ENCODE measurements around the gene CSMD2.

CSMD2 gene

GRCh38 chr1:33548319-33548718, 616.7 kb downstream of the CSMD2 start:
- TF ChIP-seq Cebpa-rat (IDR thresholded peaks at IDR 0.05) = no peak
- Histone ChIP-seq H3K36me3 (no peaks in the 10 kb centered on the region), H3K4me2 (no peak overlapping the region), H3K4me3 (no peak overlapping the region), H3K27me3 (no peaks in the 10 kb centered on the region), H4K20me1 (no peaks in the 10 kb centered on the region), H3K4me1 (no peaks in the 10 kb centered on the region), H3K9ac (no peak overlapping the region), H3K27ac (no peak overlapping the region), H3K9me3 (peaks cover 36% of the 10 kb centered on the region)

GRCh38 chr1:33547576-33547975, 617.5 kb downstream of the CSMD2 start:
- no peaks in the 10 kb centered on the region for H3K36me3 ChIP-seq
- H3K4me3 ChIP-seq = no peak overlapping the region
- no peak overlapping the region for H3K9ac ChIP-seq
- no peaks in the 10 kb centered on the region for H4K20me1 ChIP-seq
- no peak overlapping the region for H3K27ac ChIP-seq
- no peak for TF ChIP-seq Cebpa-rat (IDR thresholded peaks at IDR 0.05)
- H3K9me3 ChIP-seq = peaks cover 36% of the 10 kb centered on the region
- no peaks in the 10 kb centered on the region for H3K4me1 ChIP-seq
- H3K27me3 ChIP-seq = no peaks in the 10 kb centered on the region
- no peak overlapping the region for H3K4me2 ChIP-seq

- H3K9me3 ChIP-seq = peaks cover 6% of the 10 kb centered on the region; the same call in 1 of the 2 replicates
- no peak overlapping the region for H3K4me2 ChIP-seq
- no peak for TF ChIP-seq Cebpa-rat (IDR thresholded peaks at IDR 0.05)
- H3K9ac ChIP-seq = no peak overlapping the region
- H3K27me3 ChIP-seq = no peaks in the 10 kb centered on the region
- no peak overlapping the region for H3K4me3 ChIP-seq
- H3K36me3 ChIP-seq = no peaks in the 10 kb centered on the region
- H3K27ac ChIP-seq = no peak overlapping the region
- H4K20me1 ChIP-seq = no peaks in the 10 kb centered on the region
- H3K4me1 ChIP-seq = peaks cover 7% of the 10 kb centered on the region; the same call in 1 of the 2 replicates
Measured at GRCh38 chr1:33541966-33542365, 623.1 kb downstream of the CSMD2 start.

GRCh38 chr1:33537885-33538284, 627.1 kb downstream of the CSMD2 start:
- no peak overlapping the region for H3K4me3 ChIP-seq
- peaks cover 7% of the 10 kb centered on the region; the same call in 1 of the 2 replicates for H3K4me1 ChIP-seq
- no peaks in the 10 kb centered on the region for H3K27me3 ChIP-seq
- no peaks in the 10 kb centered on the region for H3K36me3 ChIP-seq
- H4K20me1 ChIP-seq = no peaks in the 10 kb centered on the region
- TF ChIP-seq Cebpa-rat (IDR thresholded peaks at IDR 0.05) = no peak
- no peak overlapping the region for H3K4me2 ChIP-seq
- H3K9me3 ChIP-seq = no peaks in the 10 kb centered on the region; the same call in 1 of the 2 replicates
- no peak overlapping the region for H3K9ac ChIP-seq
- no peak overlapping the region for H3K27ac ChIP-seq

- TF ChIP-seq Cebpa-rat (IDR thresholded peaks at IDR 0.05) = no peak
- Histone ChIP-seq H3K4me3 (no peak overlapping the region), H3K4me2 (no peak overlapping the region), H3K9ac (no peak overlapping the region), H3K36me3 (no peaks in the 10 kb centered on the region), H3K4me1 (peaks cover 3% of the 10 kb centered on the region; the same call in 1 of the 2 replicates), H3K27me3 (no peaks in the 10 kb centered on the region), H3K9me3 (no peaks in the 10 kb centered on the region), H4K20me1 (no peaks in the 10 kb centered on the region), H3K27ac (no peak overlapping the region)
Measured at GRCh38 chr1:33535334-33535733, 629.7 kb downstream of the CSMD2 start.

DNA sequence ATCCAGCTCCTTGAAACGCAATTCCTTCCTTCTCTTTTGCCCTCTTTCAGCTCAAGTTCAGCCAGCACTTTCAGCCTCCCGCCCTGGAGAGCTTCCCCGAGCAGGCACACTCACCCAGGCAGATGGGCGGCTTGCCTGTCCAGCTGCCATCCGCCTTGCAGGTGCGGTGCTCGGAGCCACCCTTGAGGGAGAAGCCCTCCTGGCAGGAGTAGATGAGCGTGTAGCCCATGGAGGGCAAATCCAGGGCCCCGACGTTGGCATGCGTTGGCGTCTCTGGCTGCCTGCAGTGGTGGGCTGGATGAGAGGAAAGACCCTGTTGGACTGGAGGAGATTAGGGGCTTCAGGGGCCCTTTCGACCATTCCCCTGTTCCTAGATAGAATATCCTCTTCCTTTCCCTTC, 632.1 kb downstream of the CSMD2 start:
- no peak overlapping the region for H3K4me2 ChIP-seq
- no peaks in the 10 kb centered on the region for H3K36me3 ChIP-seq
- no peak overlapping the region for H3K27ac ChIP-seq
- H3K9ac ChIP-seq = no peak overlapping the region
- no peaks in the 10 kb centered on the region for H3K27me3 ChIP-seq
- no peaks in the 10 kb centered on the region for H4K20me1 ChIP-seq
- no peak for TF ChIP-seq Cebpa-rat (IDR thresholded peaks at IDR 0.05)
- H3K4me1 ChIP-seq = no peaks in the 10 kb centered on the region
- no peak overlapping the region for H3K4me3 ChIP-seq
- H3K9me3 ChIP-seq = no peaks in the 10 kb centered on the region

GRCh38 chr1:33532250-33532649, 632.8 kb downstream of the CSMD2 start:
- H3K4me2 ChIP-seq = no peak overlapping the region
- no peak overlapping the region for H3K27ac ChIP-seq
- H3K27me3 ChIP-seq = no peaks in the 10 kb centered on the region
- no peak for TF ChIP-seq Cebpa-rat (IDR thresholded peaks at IDR 0.05)
- no peaks in the 10 kb centered on the region for H3K36me3 ChIP-seq
- no peaks in the 10 kb centered on the region for H3K9me3 ChIP-seq
- no peak overlapping the region for H3K4me3 ChIP-seq
- no peaks in the 10 kb centered on the region for H4K20me1 ChIP-seq
- no peak overlapping the region for H3K9ac ChIP-seq
- no peaks in the 10 kb centered on the region for H3K4me1 ChIP-seq

DNA sequence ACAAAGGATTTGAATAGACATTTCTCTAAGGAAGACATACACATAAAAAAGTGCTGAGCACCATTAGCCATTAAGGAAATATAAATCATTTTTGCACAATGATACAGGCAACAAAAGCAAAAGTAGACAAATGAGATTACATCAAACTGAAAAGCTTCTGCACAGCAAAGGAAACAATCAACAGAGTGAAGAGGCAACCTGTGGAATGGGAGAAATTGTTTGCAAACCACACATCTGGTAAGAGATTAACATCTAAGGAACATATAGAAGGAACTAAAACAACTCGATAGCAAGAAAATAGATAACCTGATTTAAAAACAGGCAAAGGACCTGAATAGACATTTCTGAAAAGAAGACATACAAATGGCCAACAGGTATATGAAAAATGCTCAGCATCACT, 635.1 kb downstream of the CSMD2 start:
- Histone ChIP-seq H3K4me1 (no peaks in the 10 kb centered on the region), H3K4me2 (no peak overlapping the region), H4K20me1 (no peaks in the 10 kb centered on the region), H3K27me3 (no peaks in the 10 kb centered on the region), H3K4me3 (no peak overlapping the region), H3K9ac (no peak overlapping the region), H3K9me3 (no peaks in the 10 kb centered on the region), H3K27ac (no peak overlapping the region), H3K36me3 (no peaks in the 10 kb centered on the region)
- no peak for TF ChIP-seq Cebpa-rat (IDR thresholded peaks at IDR 0.05)

DNA sequence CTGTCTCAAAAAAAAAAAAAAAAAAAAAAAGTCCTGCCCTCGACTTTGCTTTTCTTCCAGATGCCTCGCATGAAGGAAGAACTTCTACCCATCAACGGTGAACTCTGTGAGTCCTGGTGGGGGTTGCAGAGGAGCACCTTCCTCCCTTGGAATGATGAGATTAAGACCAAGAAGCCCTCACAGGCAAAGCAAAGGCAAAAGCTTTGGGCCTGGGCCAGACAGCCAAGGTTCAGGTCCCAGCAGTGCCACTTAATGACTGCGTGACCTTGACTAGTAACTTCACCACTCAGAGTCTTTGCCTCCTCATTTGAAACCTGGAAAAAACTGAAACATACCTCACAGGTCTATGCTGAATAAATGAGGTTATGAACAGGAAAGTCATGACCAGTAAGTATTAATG, 637.1 kb downstream of the CSMD2 start:
- Histone ChIP-seq H3K9ac (no peak overlapping the region), H3K4me2 (no peak overlapping the region)
- no peak for TF ChIP-seq Cebpa-rat (IDR thresholded peaks at IDR 0.05)

DNA sequence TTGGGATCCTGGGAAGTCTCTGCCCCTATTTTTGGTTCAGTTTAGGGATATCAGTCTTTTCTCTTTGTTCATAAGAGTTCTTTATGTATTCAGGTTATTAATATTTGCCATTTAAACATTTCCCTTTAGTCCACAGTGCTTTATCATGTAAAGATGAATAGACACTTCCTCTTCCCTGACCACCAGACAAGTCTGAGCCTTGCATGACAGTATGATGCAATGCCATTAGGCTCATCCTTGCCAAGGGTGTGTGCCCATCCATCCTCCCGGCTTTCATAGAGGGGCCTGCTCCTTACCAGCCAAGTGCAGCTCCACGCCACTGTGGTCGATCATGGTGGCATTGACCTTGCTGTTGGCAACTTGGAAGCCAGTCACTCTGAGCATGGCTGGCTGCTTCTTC, 640.4 kb downstream of the CSMD2 start:
- Histone ChIP-seq H3K4me3 (no peak overlapping the region), H3K4me1 (no peaks in the 10 kb centered on the region), H3K4me2 (no peak overlapping the region), H3K27ac (no peak overlapping the region), H3K27me3 (no peaks in the 10 kb centered on the region), H3K36me3 (no peaks in the 10 kb centered on the region), H3K9ac (no peak overlapping the region), H3K9me3 (no peaks in the 10 kb centered on the region), H4K20me1 (no peaks in the 10 kb centered on the region)
- no peak for TF ChIP-seq Cebpa-rat (IDR thresholded peaks at IDR 0.05)

More for the DNA sequence above, 637.1 kb downstream of the CSMD2 start:
- Histone ChIP-seq H3K9me3 (no peaks in the 10 kb centered on the region), H3K36me3 (no peaks in the 10 kb centered on the region), H3K4me1 (no peaks in the 10 kb centered on the region), H3K27ac (no peak overlapping the region), H4K20me1 (no peaks in the 10 kb centered on the region), H3K27me3 (no peaks in the 10 kb centered on the region), H3K4me3 (no peak overlapping the region)

DNA sequence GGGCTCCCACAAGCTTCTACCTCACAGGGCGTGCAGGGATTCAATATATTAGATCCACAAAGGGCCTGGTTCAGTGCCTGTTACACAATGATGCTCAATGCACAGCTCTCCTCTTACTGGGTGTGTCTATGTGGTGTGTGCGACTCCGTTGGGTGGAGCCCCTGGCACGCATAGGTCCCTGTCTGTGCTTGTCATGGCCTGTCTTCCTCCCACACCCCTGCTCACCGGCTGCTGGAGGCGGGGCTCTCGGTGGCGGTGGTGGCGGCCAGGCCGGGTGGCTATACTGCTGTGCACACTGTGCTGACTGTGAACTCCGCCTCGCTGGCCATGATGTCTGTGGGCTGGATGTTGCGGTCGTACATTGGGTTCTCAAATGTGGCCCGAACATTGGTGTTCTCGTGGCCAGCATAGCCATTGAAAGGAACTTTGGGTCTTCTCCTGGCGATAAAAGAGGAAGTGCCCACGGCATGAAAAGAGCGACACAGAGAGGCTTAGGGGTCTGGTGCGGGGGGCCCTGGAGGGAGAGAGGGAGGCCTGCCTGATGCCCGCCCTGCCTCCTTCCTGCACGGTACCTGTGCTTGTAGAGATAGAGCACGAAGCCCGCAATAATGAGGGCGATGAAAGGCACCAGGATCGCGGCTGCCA, 645.7 kb downstream of the CSMD2 start:
- H3K36me3 ChIP-seq = no peaks in the 10 kb centered on the region
- no peak overlapping the region for H3K4me3 ChIP-seq
- H4K20me1 ChIP-seq = no peaks in the 10 kb centered on the region
- no peaks in the 10 kb centered on the region for H3K27me3 ChIP-seq
- H3K9me3 ChIP-seq = no peaks in the 10 kb centered on the region
- no peak for TF ChIP-seq Cebpa-rat (IDR thresholded peaks at IDR 0.05)
- no peak overlapping the region for H3K4me2 ChIP-seq
- no peak overlapping the region for H3K27ac ChIP-seq
- no peak overlapping the region for H3K9ac ChIP-seq
- H3K4me1 ChIP-seq = no peaks in the 10 kb centered on the region
